Activated T-cell treated with anti-CD3 and anti-CD28 coated beads, Interleukin-2, amount 50 U/mL, for 4 hours (primary cell): ENCODE measurements around the gene DIRAS1. TPM values are rescaled to one million over a fixed set of nuclear protein-coding genes. Genes with fewer than 3 reads are reported as not detected.
"Not testable (repeated sequence)": the region's sequence is repeated elsewhere in the genome, so short reads cannot be mapped to it uniquely, and the experiment has no call there.

Experiments used
- ATAC-seq, 2 donors: fragments of 200-7000 bp; cut with Tn5 transposase; one replicate each; pipeline ENCODE4 v1.10.0; 2021
- DNase-seq: peaks from one replicate; pipeline ENCODE4 v3.0.0-alpha.2; 2020
- H3K27me3 Mint-ChIP-seq: one replicate; pipeline ENCODE4 v1.8.0; 2021; ENCODE audit warnings: low read depth, mixed read lengths
- H3K36me3 Mint-ChIP-seq: one replicate; pipeline ENCODE4 v1.8.0; 2022; ENCODE audit warnings: mixed read lengths; ENCODE audit not compliant: insufficient read depth
- H3K4me1 Mint-ChIP-seq: one replicate; pipeline ENCODE4 v1.8.0; 2021; ENCODE audit warnings: low read depth, mixed read lengths
- H3K4me3 Mint-ChIP-seq: one replicate; pipeline ENCODE4 v1.8.0; 2021; ENCODE audit warnings: mild to moderate bottlenecking, moderate library complexity, mixed read lengths
- H3K9me3 Mint-ChIP-seq: one replicate; pipeline ENCODE4 v1.8.0; 2021; ENCODE audit warnings: mixed read lengths
- total RNA-seq, 3 donors: library from RNA; stranded (reverse); gene quantifications; one replicate each; pipeline ENCODE4 v1.2.1, GENCODE V29; 2021

DIRAS1 gene
- total RNA-seq, 3 donors from 2014 or later: 0.13 to 0.27 (median 0.20) TPM

DNA sequence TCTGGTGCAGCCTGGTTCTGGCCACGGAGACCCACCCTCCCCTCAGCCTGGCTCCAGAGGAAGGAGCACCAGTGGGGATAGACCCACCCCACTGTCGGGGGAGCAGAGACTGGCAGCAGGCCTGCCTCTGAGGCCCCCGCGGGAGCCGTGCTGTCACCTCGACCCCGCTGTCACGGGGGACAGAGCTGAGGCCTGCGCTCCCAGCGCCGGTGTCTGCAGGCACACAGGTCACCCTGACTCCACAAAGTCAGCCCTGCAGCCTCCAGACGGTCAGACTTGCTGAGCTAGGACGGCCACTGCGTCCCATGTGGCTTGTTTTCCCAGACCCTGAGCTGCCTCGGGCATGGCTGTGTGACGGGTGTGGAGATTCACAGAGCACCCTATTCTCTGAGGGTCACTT is 51.0 kb downstream of the DIRAS1 start:
- no peaks in the 10 kb centered on the region for H3K4me1 Mint-ChIP-seq
- no peaks in the 10 kb centered on the region for H3K27me3 Mint-ChIP-seq
- no peak for ATAC-seq
- no peaks in the 10 kb centered on the region for H3K9me3 Mint-ChIP-seq
- DNase-seq: no peak
- H3K36me3 Mint-ChIP-seq: no peaks in the 10 kb centered on the region
- H3K4me3 Mint-ChIP-seq: no peak overlapping the region

DNA sequence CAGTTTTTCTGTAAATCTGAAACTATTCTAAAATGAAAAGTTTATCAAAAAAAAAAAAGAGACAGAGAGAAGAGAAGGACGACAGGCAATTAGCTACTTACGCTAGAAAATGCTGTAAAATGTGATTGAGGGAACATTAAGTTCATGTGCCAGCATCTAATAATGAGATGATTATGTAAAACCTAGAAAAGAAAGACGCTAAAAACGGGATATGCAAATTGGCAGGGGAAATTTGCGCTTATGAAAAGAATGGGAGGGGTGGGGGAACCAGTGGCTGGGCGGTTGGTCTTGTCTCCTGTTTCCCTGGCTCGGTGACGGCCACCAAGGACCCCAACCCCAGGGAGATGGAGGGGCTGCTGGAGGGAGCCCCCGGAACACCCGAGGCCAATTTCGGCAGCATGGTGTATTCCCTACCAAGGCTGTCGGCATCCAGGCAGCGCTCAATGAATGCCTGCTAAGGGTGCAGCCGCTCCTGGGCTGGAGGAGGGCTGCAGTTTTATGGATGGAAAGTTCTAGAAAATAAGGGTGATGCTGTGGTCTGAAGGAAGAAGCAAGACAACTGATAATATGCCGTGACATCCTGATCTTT is 52.9 kb downstream of the DIRAS1 start:
- ATAC-seq: no peak
- Mint-ChIP-seq H3K4me1 (no peaks in the 10 kb centered on the region), H3K27me3 (no peaks in the 10 kb centered on the region), H3K36me3 (no peaks in the 10 kb centered on the region), H3K4me3 (no peak overlapping the region), H3K9me3 (no peaks in the 10 kb centered on the region)
- DNase-seq: no peak

DNA sequence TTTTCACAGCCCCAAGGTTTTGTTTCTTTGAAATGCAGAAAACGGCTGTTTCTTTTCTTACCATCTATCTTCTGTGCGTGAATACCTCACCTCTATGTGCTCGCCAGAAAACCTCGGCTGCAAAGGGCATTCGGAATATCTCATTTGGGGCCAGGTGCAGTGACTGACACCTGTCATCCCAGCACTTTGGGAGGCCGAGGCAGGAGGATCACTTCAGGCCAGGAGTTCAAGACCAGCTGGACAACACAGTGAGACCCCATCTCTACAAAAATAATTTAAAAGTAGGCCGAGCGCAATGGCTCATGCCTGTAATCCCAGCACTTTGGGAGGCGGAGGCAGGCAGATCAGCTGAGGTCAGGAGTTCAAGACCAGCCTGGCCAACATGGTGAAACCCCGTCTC is 53.8 kb downstream of the DIRAS1 start:
- not testable (repeated sequence) for H3K4me3 Mint-ChIP-seq, H3K27me3 Mint-ChIP-seq, H3K9me3 Mint-ChIP-seq, DNase-seq, ATAC-seq, H3K36me3 Mint-ChIP-seq, H3K4me1 Mint-ChIP-seq

DNA sequence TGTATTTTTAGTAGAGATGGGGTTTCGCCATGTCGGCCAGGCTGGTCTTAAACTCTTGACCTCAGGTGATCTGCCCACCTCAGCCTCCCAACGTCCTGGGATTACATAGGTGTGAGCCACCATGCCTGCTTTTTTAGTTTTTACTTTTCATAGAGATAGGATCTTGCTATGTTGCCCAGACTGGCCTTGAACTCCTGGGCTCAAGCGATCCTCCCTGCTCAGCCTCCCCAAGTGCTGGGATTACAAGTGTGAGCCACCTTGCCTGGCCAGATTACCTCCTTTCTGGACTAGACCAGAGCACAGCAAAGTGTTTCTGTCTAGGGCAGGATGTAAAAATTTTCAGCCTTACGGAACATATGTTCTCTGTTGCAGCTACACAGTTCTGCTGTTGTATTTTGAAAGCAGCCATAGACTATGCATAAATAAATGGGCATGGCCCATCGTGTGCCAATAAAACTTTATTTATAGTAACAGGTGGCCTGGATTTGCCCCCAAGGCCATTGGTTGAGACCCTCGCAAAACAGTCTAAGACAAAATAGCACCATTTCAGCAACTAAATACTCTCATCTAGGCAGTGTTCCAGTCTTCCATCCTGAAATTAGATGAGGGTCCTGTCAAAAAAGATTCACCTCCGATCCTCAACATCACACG is 54.7 kb downstream of the DIRAS1 start:
- Mint-ChIP-seq H3K4me1 (no peaks in the 10 kb centered on the region), H3K27me3 (no peaks in the 10 kb centered on the region), H3K9me3 (no peaks in the 10 kb centered on the region), H3K4me3 (no peak overlapping the region), H3K36me3 (no peaks in the 10 kb centered on the region)
- no peak for DNase-seq
- ATAC-seq: no peak

DNA sequence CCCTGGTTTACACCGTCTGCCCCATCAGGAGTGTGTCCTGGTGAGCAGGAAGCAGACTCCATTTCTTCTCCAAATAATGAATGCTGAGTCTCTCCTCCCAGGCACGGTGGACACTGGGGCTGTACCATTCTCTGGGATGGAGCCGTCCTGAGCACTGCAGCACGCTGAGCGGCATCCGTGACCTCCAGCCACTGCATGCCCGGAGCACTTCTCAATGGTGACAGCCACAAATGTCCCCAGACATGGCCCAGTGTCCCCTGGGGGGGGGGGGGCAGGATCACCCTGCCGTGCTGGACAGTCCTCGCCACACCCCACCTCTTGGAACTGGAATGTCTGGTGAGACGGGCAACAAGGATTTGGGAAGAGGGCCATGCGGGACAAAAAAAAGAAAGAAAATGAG is 56.1 kb downstream of the DIRAS1 start:
- Mint-ChIP-seq H3K27me3 (no peaks in the 10 kb centered on the region), H3K36me3 (no peaks in the 10 kb centered on the region), H3K4me3 (no peak overlapping the region), H3K4me1 (no peaks in the 10 kb centered on the region), H3K9me3 (no peaks in the 10 kb centered on the region)
- DNase-seq: no peak
- ATAC-seq: no peak

Other genes with a start within 250 kb of the DIRAS1 start
- gene GADD45B, start 245.2 kb downstream of the DIRAS1 start, total RNA-seq: 10 to 100 TPM; 67.4 to 75.5 (median 72.8) TPM
- under 1 TPM; 0.33 to 0.55 (median 0.48) TPM for gene GNG7, start 18.7 kb downstream of the DIRAS1 start, total RNA-seq
- 10 to 100 TPM; 53.6 to 60.5 (median 56.6) TPM for gene SLC39A3, start 18.6 kb upstream of the DIRAS1 start, total RNA-seq
- 100 to 1,000 TPM in 2 of 3 donors, 10 to 100 TPM in 1; 99.3 to 107 (median 102) TPM for gene SGTA, start 61.9 kb upstream of the DIRAS1 start, total RNA-seq
- gene THOP1, start 64.1 kb upstream of the DIRAS1 start, total RNA-seq: 100 to 1,000 TPM; 180 to 212 (median 188) TPM
- gene ZNF554, start 98.5 kb upstream of the DIRAS1 start, total RNA-seq: 1 to 10 TPM; 1.0 to 1.2 (median 1.2) TPM
- gene ZNF555, start 120.1 kb upstream of the DIRAS1 start, total RNA-seq: 1 to 10 TPM; 1.2 to 1.6 (median 1.3) TPM
- gene ZNF556, start 146.0 kb upstream of the DIRAS1 start, total RNA-seq: not detected
- 1 to 10 TPM; 3.6 to 4.1 (median 3.7) TPM for gene ZNF57, start 179.6 kb upstream of the DIRAS1 start, total RNA-seq
- gene ZNF77, start 223.6 kb upstream of the DIRAS1 start, total RNA-seq: 1 to 10 TPM; 3.0 to 3.4 (median 3.2) TPM